ENCODE results near the gene TMEM117.

TMEM117 gene

GRCh38 chr12:43883311-43883710 lies 47.4 kb downstream of the TMEM117 start:
- no peaks in the 10 kb centered on the region for H3K4me1 ChIP-seq
- no peak for DNase-seq
- no peaks in the 10 kb centered on the region for H3K9me3 ChIP-seq
- H3K36me3 ChIP-seq: no peaks in the 10 kb centered on the region
- no peak overlapping the region for H3K4me3 ChIP-seq
- H3K27ac ChIP-seq: no peak overlapping the region
- TF ChIP-seq, protein P1, sequence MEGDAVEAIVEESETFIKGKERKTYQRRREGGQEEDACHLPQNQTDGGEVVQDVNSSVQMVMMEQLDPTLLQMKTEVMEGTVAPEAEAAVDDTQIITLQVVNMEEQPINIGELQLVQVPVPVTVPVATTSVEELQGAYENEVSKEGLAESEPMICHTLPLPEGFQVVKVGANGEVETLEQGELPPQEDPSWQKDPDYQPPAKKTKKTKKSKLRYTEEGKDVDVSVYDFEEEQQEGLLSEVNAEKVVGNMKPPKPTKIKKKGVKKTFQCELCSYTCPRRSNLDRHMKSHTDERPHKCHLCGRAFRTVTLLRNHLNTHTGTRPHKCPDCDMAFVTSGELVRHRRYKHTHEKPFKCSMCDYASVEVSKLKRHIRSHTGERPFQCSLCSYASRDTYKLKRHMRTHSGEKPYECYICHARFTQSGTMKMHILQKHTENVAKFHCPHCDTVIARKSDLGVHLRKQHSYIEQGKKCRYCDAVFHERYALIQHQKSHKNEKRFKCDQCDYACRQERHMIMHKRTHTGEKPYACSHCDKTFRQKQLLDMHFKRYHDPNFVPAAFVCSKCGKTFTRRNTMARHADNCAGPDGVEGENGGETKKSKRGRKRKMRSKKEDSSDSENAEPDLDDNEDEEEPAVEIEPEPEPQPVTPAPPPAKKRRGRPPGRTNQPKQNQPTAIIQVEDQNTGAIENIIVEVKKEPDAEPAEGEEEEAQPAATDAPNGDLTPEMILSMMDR (IDR thresholded peaks at IDR 0.05): no peak
- intact Hi-C loops (cut with DNase I; ENCODE audit: low total_unique reads): loop anchor here (10.0 kb wide), 1 partner anchor 109 kb away; no protein-coding TSS in a partner anchor
- no peaks in the 10 kb centered on the region for H3K27me3 ChIP-seq

DNA sequence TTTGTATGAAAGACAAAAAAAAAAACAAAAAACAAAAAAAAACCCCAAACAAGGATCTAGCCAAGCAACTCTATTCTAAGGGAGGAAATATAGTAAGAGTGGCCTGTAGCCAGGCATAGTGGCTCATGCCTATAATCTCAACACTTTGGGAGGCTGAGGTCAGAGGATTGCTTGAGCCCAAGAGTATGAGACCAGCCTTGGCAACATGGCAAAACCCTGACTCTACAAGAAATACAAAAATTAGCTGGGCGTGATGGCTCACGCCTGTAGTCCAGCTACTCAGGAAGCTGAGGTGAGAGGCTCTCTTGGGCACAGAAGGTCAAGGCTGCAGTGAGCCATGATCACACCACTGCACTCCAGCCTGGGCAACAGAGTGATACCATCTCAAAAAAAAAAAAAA lies 47.9 kb downstream of the TMEM117 start:
- Histone ChIP-seq H3K4me3 (no peak overlapping the region), H3K4me1 (no peaks in the 10 kb centered on the region), H3K9me3 (no peaks in the 10 kb centered on the region), H3K36me3 (no peaks in the 10 kb centered on the region), H3K27ac (no peak overlapping the region), H3K27me3 (no peaks in the 10 kb centered on the region)
- intact Hi-C loops (cut with DNase I; ENCODE audit: low total_unique reads): loop anchor here (10.0 kb wide), 1 partner anchor 109 kb away; no protein-coding TSS in a partner anchor
- no peak for DNase-seq
- TF ChIP-seq, protein P1 (IDR thresholded peaks at IDR 0.05): no peak

GRCh38 chr12:43884683-43885410 lies 49.0 kb downstream of the TMEM117 start:
- H3K4me3 ChIP-seq: no peak overlapping the region
- H3K27ac ChIP-seq: no peak overlapping the region
- H3K4me1 ChIP-seq: no peaks in the 10 kb centered on the region
- no peaks in the 10 kb centered on the region for H3K36me3 ChIP-seq
- TF ChIP-seq, protein P1 (IDR thresholded peaks at IDR 0.05): no peak
- H3K9me3 ChIP-seq: no peaks in the 10 kb centered on the region
- H3K27me3 ChIP-seq: no peaks in the 10 kb centered on the region
- intact Hi-C loops (cut with DNase I; ENCODE audit: low total_unique reads): loop anchor here (10.0 kb wide), 1 partner anchor 110 kb away; no protein-coding TSS in a partner anchor
- no peak for DNase-seq

- H3K4me3 ChIP-seq: no peak overlapping the region
- intact Hi-C loops (cut with DNase I; ENCODE audit: low total_unique reads): loop anchor here (10.0 kb wide), 1 partner anchor 113 kb away; no protein-coding TSS in a partner anchor
- TF ChIP-seq, protein P1 (IDR thresholded peaks at IDR 0.05): no peak
- H3K9me3 ChIP-seq: no peaks in the 10 kb centered on the region
- H3K27ac ChIP-seq: no peak overlapping the region
- no peaks in the 10 kb centered on the region for H3K4me1 ChIP-seq
- no peaks in the 10 kb centered on the region for H3K27me3 ChIP-seq
- H3K36me3 ChIP-seq: no peaks in the 10 kb centered on the region
- DNase-seq: no peak
These were observed 51.5 kb downstream of the TMEM117 start for GRCh38 chr12:43887397-43887796.

- Histone ChIP-seq H3K4me1 (no peaks in the 10 kb centered on the region), H3K9me3 (no peaks in the 10 kb centered on the region), H3K27ac (no peak overlapping the region), H3K4me3 (no peak overlapping the region), H3K27me3 (no peaks in the 10 kb centered on the region), H3K36me3 (no peaks in the 10 kb centered on the region)
- TF ChIP-seq, protein P1 (IDR thresholded peaks at IDR 0.05): no peak
- intact Hi-C loops (cut with DNase I; ENCODE audit: low total_unique reads): no loop called here
- DNase-seq: no peak
These were observed 56.1 kb downstream of the TMEM117 start for GRCh38 chr12:43891856-43892574.
